Measurements from ENCODE around the gene FYN. TPM values are rescaled to one million over a fixed set of nuclear protein-coding genes. Genes with fewer than 3 reads are reported as not detected.

FYN gene
- total and polyA plus RNA-seq, 10 of the 15 experiments (the other 5 are each of a cell fraction or from before 2014, with no cell fraction given), result 51.4 to 247 (median 138) TPM

DNA sequence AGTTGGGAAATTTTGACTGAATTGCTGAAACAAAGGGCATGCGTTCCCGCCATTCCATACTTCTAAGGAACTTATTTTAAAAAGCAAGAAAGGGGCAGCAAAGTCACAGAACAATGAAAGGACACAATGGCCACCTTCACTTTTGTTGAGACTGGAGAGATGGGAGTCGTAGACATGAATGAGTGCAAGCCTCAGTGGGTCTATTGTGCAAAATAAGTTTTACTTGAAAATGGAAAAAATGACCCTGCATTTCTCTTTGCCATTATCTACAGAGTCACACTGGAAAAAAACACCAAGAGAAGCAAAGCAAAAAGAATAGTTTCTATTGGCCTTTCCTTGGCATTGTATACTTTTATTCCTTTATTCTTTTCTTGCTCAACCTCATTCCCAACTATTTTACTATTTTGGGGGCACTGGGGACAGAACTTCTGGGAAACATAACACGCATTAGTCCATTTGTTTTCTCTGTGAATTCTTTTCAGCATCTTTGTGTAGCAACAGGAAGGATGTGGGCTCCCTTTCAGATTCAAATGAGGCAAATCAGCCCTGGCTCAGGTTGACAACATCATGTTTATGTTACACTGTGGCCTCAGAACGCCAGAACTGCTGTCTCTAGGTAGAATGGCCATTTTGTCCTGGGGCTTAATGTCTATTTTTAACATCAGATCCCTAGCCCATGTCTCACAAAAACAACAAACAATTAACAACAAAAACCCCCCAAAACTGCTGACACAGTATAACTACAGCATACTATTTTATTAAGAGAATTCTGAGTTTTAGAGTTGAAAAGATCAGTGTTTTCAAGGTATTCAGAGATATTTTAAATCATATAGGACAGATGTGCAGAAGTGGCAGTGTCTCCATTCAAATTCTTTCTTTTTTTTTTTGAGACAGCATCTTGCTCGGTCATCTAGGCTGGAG, 122.2 kb downstream of the FYN start (continued):
- TF ChIP-seq USF2 (IDR thresholded peaks at IDR 0.05; ENCODE audit: borderline replicate concordance, low read depth, low read length) (no peak), EP300 (IDR thresholded peaks at IDR 0.05; ENCODE audit: borderline replicate concordance in 1 of 2, control insufficient read depth in 1 of 2, low read depth in 2 of 2, low read length in 2 of 2) (peak; percentile 27 to 70; a peak in 2 of 4 replicates), BRCA1 (IDR thresholded peaks at IDR 0.05; ENCODE audit: low read depth, low read length) (no peak), ZNF687 (IDR thresholded peaks at IDR 0.05) (peak; percentile 53; the same call in 1 of the 2 replicates), CREM (IDR thresholded peaks at IDR 0.05; ENCODE audit: low read depth) (peak; percentile 26; the same call in 1 of the 2 replicates), EED (IDR thresholded peaks at IDR 0.05; ENCODE audit: low read depth) (no peak), MEF2B (IDR thresholded peaks at IDR 0.05; ENCODE audit: partially characterized antibody, poor library complexity, severe bottlenecking) (peak; percentile 49), CREB1 (IDR thresholded peaks at IDR 0.05; ENCODE audit: low read depth) (0 out of 2 replicates have a peak, but pooled peaks have one; percentile 38), WRNIP1 (IDR thresholded peaks at IDR 0.05; ENCODE audit: borderline replicate concordance, low read depth, low read length) (no peak), YY1 (IDR thresholded peaks at IDR 0.05; ENCODE audit: low read depth, low read length) (peak; percentile 76), HDAC6 (IDR thresholded peaks at IDR 0.05; ENCODE audit: unreplicated experiment) (no peak), RB1 (IDR thresholded peaks at IDR 0.05; ENCODE audit: borderline replicate concordance) (no peak), EGR1 (IDR thresholded peaks at IDR 0.05; ENCODE audit: borderline replicate concordance in 1 of 2, low read depth in 2 of 2, low read length in 2 of 2) (no peak), ELK1 (IDR thresholded peaks at IDR 0.05; ENCODE audit: low read depth, low read length) (no peak), JUNB (IDR thresholded peaks at IDR 0.05) (peak; percentile 15; the same call in 1 of the 2 replicates), ESRRA (IDR thresholded peaks at IDR 0.05; ENCODE audit: low read length) (no peak)
- TF ChIP-seq, protein P1, sequence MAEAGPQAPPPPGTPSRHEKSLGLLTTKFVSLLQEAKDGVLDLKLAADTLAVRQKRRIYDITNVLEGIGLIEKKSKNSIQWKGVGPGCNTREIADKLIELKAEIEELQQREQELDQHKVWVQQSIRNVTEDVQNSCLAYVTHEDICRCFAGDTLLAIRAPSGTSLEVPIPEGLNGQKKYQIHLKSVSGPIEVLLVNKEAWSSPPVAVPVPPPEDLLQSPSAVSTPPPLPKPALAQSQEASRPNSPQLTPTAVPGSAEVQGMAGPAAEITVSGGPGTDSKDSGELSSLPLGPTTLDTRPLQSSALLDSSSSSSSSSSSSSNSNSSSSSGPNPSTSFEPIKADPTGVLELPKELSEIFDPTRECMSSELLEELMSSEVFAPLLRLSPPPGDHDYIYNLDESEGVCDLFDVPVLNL (IDR thresholded peaks at IDR 0.05; ENCODE audit: low read depth, low read length), result no peak
